ENCODE measurements around the gene DLL1.

Gene DLL1

DNA sequence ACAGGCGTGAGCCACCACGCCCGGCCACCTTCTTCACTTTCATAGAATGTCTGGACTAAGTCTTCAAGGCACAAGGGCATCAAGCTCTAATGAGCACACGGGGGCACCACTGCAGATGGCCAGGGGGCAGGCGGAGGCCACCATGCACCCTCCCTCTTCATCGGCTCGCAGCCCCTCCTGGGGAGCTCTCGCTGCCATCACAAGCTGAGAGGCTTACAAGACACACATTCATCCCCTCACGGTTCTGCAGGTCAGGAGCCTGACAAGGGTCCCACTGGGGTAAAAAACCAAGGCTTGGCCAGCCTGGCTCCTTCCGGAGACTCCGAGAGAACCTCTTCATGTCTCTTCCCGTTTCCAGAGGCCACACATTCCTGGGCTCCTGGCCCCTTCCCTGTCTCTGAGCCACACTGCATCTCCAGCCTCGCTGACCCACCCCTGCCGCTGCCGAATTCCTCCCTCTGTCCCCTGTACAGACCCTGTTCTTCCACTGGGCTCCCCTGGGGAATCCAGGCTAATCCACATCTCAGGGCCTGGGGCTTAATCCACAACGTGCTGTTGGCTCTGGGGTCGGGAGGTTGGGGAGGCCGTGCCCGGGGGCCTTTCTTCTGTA, 19.8 kb downstream of the DLL1 start:
- Histone ChIP-seq H2AFZ (ENCODE audit: low read depth, low read length) (no peak overlapping the region), H3K79me2 (ENCODE audit: low read length) (no peaks in the 10 kb centered on the region), H4K20me1 (ENCODE audit: insufficient read depth, low read length) (no peaks in the 10 kb centered on the region), H3K27me3 (ENCODE audit: low read depth, low read length) (no peaks in the 10 kb centered on the region), H3K9ac (ENCODE audit: low read length) (no peak overlapping the region), H3K36me3 (replicated peaks; ENCODE audit: low read depth, low read length) (no peaks in the 10 kb centered on the region), H3K27ac (ENCODE audit: low read length) (no peak overlapping the region), H3K4me2 (ENCODE audit: low read length) (peak overlapping the region; percentile 70; the same call in 1 of the 2 replicates), H3K4me3 (ENCODE audit: low read length) (peak overlapping the region; percentile 74; the same call in 1 of the 2 replicates), H3K4me1 (ENCODE audit: low read length) (peaks cover 10% of the 10 kb centered on the region; the same call in 1 of the 2 replicates), H3K9me3 (ENCODE audit: insufficient read depth, low read length) (no peaks in the 10 kb centered on the region)
- no peak for TF ChIP-seq EZH2phosphoT487 (IDR thresholded peaks at IDR 0.05; ENCODE audit: low read depth)
- TF ChIP-seq, protein P1, sequence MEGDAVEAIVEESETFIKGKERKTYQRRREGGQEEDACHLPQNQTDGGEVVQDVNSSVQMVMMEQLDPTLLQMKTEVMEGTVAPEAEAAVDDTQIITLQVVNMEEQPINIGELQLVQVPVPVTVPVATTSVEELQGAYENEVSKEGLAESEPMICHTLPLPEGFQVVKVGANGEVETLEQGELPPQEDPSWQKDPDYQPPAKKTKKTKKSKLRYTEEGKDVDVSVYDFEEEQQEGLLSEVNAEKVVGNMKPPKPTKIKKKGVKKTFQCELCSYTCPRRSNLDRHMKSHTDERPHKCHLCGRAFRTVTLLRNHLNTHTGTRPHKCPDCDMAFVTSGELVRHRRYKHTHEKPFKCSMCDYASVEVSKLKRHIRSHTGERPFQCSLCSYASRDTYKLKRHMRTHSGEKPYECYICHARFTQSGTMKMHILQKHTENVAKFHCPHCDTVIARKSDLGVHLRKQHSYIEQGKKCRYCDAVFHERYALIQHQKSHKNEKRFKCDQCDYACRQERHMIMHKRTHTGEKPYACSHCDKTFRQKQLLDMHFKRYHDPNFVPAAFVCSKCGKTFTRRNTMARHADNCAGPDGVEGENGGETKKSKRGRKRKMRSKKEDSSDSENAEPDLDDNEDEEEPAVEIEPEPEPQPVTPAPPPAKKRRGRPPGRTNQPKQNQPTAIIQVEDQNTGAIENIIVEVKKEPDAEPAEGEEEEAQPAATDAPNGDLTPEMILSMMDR (IDR thresholded peaks at IDR 0.05; ENCODE audit: low read depth, low read length): no peak

GRCh38 chr6:170269846-170270541, 20.9 kb downstream of the DLL1 start:
- TF ChIP-seq, protein P1 (IDR thresholded peaks at IDR 0.05; ENCODE audit: low read depth, low read length): no peak
- TF ChIP-seq EZH2phosphoT487 (IDR thresholded peaks at IDR 0.05; ENCODE audit: low read depth): no peak
- H3K4me2 ChIP-seq (ENCODE audit: low read length): no peak overlapping the region
- H3K9ac ChIP-seq (ENCODE audit: low read length): no peak overlapping the region

GRCh38 chr6:170269151-170269845, 21.6 kb downstream of the DLL1 start:
- no peak overlapping the region for H3K9ac ChIP-seq (ENCODE audit: low read length)
- H3K27ac ChIP-seq (ENCODE audit: low read length): no peak overlapping the region
- H3K9me3 ChIP-seq (ENCODE audit: insufficient read depth, low read length): no peaks in the 10 kb centered on the region
- H3K79me2 ChIP-seq (ENCODE audit: low read length): no peaks in the 10 kb centered on the region
- no peak overlapping the region for H3K4me2 ChIP-seq (ENCODE audit: low read length)
- TF ChIP-seq EZH2phosphoT487 (IDR thresholded peaks at IDR 0.05; ENCODE audit: low read depth): no peak
- TF ChIP-seq, protein P1 (IDR thresholded peaks at IDR 0.05; ENCODE audit: low read depth, low read length): no peak
- no peaks in the 10 kb centered on the region for H3K27me3 ChIP-seq (ENCODE audit: low read depth, low read length)
- H3K4me3 ChIP-seq (ENCODE audit: low read length): no peak overlapping the region
- H2AFZ ChIP-seq (ENCODE audit: low read depth, low read length): no peak overlapping the region
- H3K36me3 ChIP-seq (replicated peaks; ENCODE audit: low read depth, low read length): no peaks in the 10 kb centered on the region
- no peaks in the 10 kb centered on the region for H4K20me1 ChIP-seq (ENCODE audit: insufficient read depth, low read length)
- H3K4me1 ChIP-seq (ENCODE audit: low read length): peaks cover 10% of the 10 kb centered on the region; the same call in 1 of the 2 replicates

More at GRCh38 chr6:170269846-170270541, 20.9 kb downstream of the DLL1 start:
- H3K9me3 ChIP-seq (ENCODE audit: insufficient read depth, low read length): no peaks in the 10 kb centered on the region
- no peaks in the 10 kb centered on the region for H3K27me3 ChIP-seq (ENCODE audit: low read depth, low read length)
- peaks cover 10% of the 10 kb centered on the region; the same call in 1 of the 2 replicates for H3K4me1 ChIP-seq (ENCODE audit: low read length)
- no peaks in the 10 kb centered on the region for H4K20me1 ChIP-seq (ENCODE audit: insufficient read depth, low read length)
- H3K36me3 ChIP-seq (replicated peaks; ENCODE audit: low read depth, low read length): no peaks in the 10 kb centered on the region
- no peak overlapping the region for H2AFZ ChIP-seq (ENCODE audit: low read depth, low read length)
- no peak overlapping the region for H3K4me3 ChIP-seq (ENCODE audit: low read length)
- no peaks in the 10 kb centered on the region for H3K79me2 ChIP-seq (ENCODE audit: low read length)
- H3K27ac ChIP-seq (ENCODE audit: low read length): no peak overlapping the region

Measured in OCI-LY3 (cell line).